ENCODE measurements around the gene TGM3. TPM values are rescaled to one million over a fixed set of nuclear protein-coding genes. Genes with fewer than 3 reads are reported as not detected.
"Not testable (repeated sequence)": the region's sequence is repeated elsewhere in the genome, so short reads cannot be mapped to it uniquely, and the experiment has no call there.

TGM3 gene
- total and polyA plus RNA-seq, 9 donors, result 0.13 to 0.91 (median 0.38) TPM

DNA sequence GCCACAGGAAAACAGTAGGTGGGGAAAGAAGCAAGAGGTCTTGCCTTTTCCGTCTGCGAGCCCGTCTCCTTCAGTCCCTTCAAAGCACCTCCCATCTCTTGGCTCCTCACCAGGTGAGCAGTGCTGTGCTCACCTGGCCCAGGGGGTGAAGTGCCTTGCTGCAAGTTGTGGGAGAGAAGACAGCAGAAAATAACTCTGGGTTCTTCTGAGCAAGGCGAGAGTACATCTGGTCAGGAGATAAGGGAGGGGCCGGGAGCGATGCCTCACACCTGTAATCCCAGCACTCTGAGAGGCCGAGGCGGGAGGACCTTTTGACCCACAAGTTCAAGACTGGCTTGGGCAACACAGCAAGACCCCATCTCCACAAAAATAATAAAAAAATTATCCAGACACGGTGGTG, 35.6 kb upstream of the TGM3 start:
- Histone ChIP-seq H3K27me3 (ENCODE audit: control insufficient read depth, insufficient read depth, low read length) (no peaks in the 10 kb centered on the region), H3K27ac (ENCODE audit: low read length) (no peak overlapping the region), H3K36me3 (ENCODE audit: control insufficient read depth, insufficient read depth, low read length) (no peaks in the 10 kb centered on the region), H3K4me1 (ENCODE audit: control insufficient read depth, insufficient read depth, low read length) (no peaks in the 10 kb centered on the region), H3K4me3 (ENCODE audit: low read length) (no peak overlapping the region), H3K9me3 (replicated peaks; ENCODE audit: control insufficient read depth, low read depth, low read length) (no peaks in the 10 kb centered on the region)
- 92% methylated on average over 3 of the region's 9 CpGs for WGBS (ENCODE audit: insufficient coverage)
- DNase-seq, result no peak

DNA sequence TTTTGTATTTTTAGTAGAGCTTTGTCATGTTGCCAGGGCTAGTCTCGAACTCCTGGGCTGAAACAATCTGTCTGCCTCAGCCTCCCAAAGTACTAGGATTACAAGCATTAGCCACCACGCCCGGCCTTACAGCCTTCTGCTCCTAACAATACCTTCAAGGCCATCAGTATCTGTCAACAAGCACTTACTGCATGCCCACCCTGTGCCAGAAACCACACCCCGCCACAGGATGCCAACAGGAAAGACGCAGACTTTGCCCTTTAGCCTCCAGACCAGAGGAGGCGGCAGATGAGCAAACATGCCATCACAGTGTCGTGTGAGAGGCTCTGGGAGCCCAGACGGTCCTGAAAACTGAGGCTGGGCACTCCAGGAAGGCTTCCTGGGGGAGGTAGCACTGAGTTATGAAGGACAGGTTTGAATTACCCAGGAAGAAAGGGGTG, 34.7 kb upstream of the TGM3 start:
- no peak for DNase-seq

DNA sequence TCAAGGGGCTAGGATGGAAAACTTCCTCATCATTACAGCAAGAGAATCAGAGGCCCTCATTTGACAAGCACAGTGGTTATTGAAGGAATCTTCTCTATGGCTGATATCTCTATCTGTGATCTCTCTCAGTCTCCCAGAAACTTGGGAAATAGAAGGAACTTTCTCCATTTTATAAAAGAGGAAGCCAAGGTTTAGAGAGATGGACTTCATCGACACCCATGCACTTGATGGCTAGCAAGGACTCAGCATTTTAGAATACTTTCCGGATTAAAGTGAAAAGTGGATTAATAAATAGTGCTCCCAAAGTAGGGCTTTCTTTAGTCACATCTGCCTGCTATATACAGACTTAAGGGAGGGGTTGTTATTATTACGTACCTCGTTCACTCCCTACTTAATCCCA, 34.2 kb upstream of the TGM3 start:
- Histone ChIP-seq H3K4me3 (ENCODE audit: low read length) (no peak overlapping the region), H3K9me3 (replicated peaks; ENCODE audit: control insufficient read depth, low read depth, low read length) (no peaks in the 10 kb centered on the region), H3K4me1 (ENCODE audit: control insufficient read depth, insufficient read depth, low read length) (no peaks in the 10 kb centered on the region), H3K36me3 (ENCODE audit: control insufficient read depth, insufficient read depth, low read length) (no peaks in the 10 kb centered on the region), H3K27me3 (ENCODE audit: control insufficient read depth, insufficient read depth, low read length) (no peaks in the 10 kb centered on the region), H3K27ac (ENCODE audit: low read length) (no peak overlapping the region)
- no peak for DNase-seq
- no CpG with 5 or more reads among the region's 4 CpGs for WGBS (ENCODE audit: insufficient coverage)

More for the DNA sequence above, 34.7 kb upstream of the TGM3 start:
- H3K4me1 ChIP-seq (ENCODE audit: control insufficient read depth, insufficient read depth, low read length), result no peaks in the 10 kb centered on the region
- 61% methylated on average over 6 of the region's 8 CpGs for WGBS (ENCODE audit: insufficient coverage)
- H3K9me3 ChIP-seq (replicated peaks; ENCODE audit: control insufficient read depth, low read depth, low read length), result no peaks in the 10 kb centered on the region
- H3K27me3 ChIP-seq (ENCODE audit: control insufficient read depth, insufficient read depth, low read length), result no peaks in the 10 kb centered on the region
- no peak overlapping the region for H3K4me3 ChIP-seq (ENCODE audit: low read length)
- H3K27ac ChIP-seq (ENCODE audit: low read length), result no peak overlapping the region
- no peaks in the 10 kb centered on the region for H3K36me3 ChIP-seq (ENCODE audit: control insufficient read depth, insufficient read depth, low read length)

DNA sequence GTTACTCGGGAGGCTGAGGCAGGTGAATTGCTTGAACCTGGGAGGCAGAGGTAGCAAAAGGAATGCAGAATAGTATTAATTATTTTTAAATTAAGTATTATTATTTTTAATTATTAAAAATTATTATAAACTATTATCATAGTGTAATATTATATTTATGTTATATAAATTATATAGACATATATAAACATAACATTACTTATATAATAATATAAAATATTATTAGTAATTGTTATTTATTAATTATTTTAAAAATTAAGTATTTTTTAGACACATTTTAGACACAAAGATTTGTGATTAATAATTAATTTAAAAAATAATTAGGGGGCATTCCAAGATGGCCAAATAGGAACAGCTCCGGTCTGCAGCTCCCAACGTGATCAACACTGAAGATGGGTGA, 31.7 kb upstream of the TGM3 start:
- WGBS (ENCODE audit: insufficient coverage), result 100% methylated on average over 2 of the region's 3 CpGs

DNA sequence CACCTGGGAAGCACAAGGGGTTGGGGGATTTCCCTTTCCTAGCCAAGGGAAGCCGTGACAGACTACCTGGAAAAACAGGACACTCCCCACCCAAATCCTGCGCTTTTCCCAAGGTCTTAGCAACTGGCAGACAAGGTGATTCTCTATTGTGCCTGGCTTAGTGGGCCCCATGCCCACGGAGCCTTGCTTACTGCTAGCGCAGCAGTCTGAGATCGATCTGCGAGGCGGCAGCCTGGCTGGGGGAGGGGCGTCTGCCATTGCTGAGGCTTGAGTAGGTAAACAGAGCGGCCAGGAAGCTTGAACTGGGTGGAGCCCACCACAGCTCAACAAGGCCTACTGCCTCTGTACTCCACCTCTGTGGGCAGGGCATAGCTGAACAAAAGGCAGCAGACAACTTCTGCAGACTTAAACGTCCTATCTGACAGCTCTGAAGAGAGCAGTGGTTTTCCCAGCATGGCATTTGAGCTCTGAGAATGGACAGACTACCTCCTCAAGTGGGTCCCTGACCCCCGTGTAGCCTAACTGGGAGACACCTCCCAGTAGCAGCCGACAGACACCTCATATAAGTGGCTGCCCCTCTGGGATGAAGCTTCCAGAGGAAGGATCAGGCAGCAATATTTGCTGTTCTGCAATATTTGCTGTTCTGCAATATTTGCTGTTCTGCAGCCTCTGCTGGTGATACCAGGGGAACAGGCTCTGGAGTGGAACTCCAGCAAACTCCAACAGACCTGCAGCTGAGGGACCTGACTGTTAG, 31.0 kb upstream of the TGM3 start:
- not testable (repeated sequence) for H3K27ac ChIP-seq (ENCODE audit: low read length); H3K4me3 ChIP-seq (ENCODE audit: low read length); H3K27me3 ChIP-seq (ENCODE audit: control insufficient read depth, insufficient read depth, low read length); H3K9me3 ChIP-seq (replicated peaks; ENCODE audit: control insufficient read depth, low read depth, low read length); DNase-seq; H3K36me3 ChIP-seq (ENCODE audit: control insufficient read depth, insufficient read depth, low read length); H3K4me1 ChIP-seq (ENCODE audit: control insufficient read depth, insufficient read depth, low read length)
- 52% methylated on average over 9 of the region's 12 CpGs for WGBS (ENCODE audit: insufficient coverage)

More for the DNA sequence above, 31.7 kb upstream of the TGM3 start:
- no peaks in the 10 kb centered on the region for H3K36me3 ChIP-seq (ENCODE audit: control insufficient read depth, insufficient read depth, low read length)
- H3K27me3 ChIP-seq (ENCODE audit: control insufficient read depth, insufficient read depth, low read length), result no peaks in the 10 kb centered on the region
- no peak overlapping the region for H3K27ac ChIP-seq (ENCODE audit: low read length)
- no peak overlapping the region for H3K4me3 ChIP-seq (ENCODE audit: low read length)
- DNase-seq, result no peak
- H3K4me1 ChIP-seq (ENCODE audit: control insufficient read depth, insufficient read depth, low read length), result no peaks in the 10 kb centered on the region
- H3K9me3 ChIP-seq (replicated peaks; ENCODE audit: control insufficient read depth, low read depth, low read length), result no peaks in the 10 kb centered on the region

DNA sequence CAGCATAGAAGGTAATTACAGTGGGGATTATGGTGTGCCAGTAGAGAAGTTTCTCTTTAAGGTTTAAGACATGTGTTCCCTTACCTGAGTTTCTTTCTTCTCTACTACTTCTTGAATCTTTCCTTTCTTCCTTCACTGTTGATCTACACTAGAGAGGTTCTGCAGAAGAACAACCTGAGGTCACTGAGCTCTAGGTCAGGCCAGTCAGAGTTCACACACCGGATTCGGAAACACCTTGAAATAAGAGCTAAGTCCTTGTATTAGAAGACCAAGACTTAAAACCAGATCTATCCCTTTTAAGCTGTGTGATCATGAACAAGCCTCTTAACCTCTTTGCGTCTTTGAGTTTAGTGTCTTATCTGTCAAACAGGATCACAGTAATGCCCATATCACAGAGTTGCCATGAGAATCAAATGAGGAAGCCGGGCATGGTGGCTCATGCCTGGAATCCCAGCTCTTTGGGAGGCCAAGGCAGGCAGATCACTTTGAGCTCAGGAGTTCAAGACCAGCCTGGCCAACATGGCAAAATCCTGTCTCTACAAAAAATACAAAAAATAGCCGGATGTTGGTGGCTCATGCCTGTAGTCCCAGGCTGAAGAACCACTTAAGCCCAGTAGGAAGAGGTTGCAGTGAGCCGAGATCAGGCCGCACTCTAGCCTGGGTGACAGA, 22.0 kb upstream of the TGM3 start:
- Histone ChIP-seq H3K9me3 (replicated peaks; ENCODE audit: control insufficient read depth, low read depth, low read length) (no peaks in the 10 kb centered on the region), H3K4me3 (ENCODE audit: low read length) (no peak overlapping the region), H3K27ac (ENCODE audit: low read length) (no peak overlapping the region), H3K27me3 (ENCODE audit: control insufficient read depth, insufficient read depth, low read length) (no peaks in the 10 kb centered on the region), H3K36me3 (ENCODE audit: control insufficient read depth, insufficient read depth, low read length) (no peaks in the 10 kb centered on the region), H3K4me1 (ENCODE audit: control insufficient read depth, insufficient read depth, low read length) (no peaks in the 10 kb centered on the region)
- WGBS (ENCODE audit: insufficient coverage), result 82% methylated on average over 6 of the region's 7 CpGs
- no peak for DNase-seq

DNA sequence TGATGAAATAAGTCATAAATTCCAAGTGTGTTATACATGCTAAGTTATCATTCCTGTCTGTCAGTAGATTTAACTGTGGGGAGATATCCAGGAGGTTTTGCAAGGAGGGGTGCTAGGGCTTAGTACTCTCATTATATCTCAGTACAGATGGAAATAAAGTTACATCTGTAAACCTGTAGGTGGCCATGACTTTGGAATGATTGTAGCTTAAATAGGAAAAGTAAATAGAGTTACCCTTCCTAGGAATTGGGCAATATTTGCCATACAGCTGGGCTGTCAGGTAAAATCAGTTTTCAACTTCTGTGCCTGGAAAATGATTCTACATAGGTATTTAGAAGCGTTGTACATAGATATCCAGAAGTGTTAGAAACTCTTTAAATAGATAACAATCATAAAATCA, 19.8 kb upstream of the TGM3 start:
- Histone ChIP-seq H3K4me1 (ENCODE audit: control insufficient read depth, insufficient read depth, low read length) (peaks cover 10% of the 10 kb centered on the region), H3K9me3 (replicated peaks; ENCODE audit: control insufficient read depth, low read depth, low read length) (peaks cover 2% of the 10 kb centered on the region), H3K27me3 (ENCODE audit: control insufficient read depth, insufficient read depth, low read length) (no peaks in the 10 kb centered on the region), H3K27ac (ENCODE audit: low read length) (no peak overlapping the region), H3K4me3 (ENCODE audit: low read length) (no peak overlapping the region), H3K36me3 (ENCODE audit: control insufficient read depth, insufficient read depth, low read length) (no peaks in the 10 kb centered on the region)
- DNase-seq, result no peak
- no CpG with 5 or more reads among the region's 1 CpG for WGBS (ENCODE audit: insufficient coverage)

DNA sequence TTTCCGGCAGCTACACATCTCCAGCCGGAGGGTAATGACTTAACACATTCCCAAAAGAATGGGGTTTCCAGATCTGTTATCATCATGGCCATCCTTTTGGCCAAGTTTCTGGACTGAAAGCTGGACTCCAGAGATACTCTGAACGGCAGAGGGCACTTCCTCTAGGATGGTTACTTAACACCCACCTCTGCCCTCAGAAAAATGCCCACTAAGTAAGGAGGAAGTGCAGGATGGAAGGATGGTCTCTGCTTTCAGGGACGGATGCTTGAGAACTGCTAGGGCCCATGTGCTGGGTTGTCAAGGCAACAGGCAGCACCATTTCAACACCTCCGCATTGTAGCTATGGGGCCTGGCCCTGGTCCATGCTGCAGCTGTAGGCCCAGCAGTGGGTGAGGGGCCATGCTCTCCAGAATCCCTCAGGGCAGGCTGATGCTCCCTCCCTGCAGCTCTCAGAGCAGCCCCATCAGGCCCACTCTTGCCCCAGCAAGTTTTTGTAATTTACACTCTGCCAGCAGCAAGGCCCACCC, 16.5 kb upstream of the TGM3 start:
- no peak overlapping the region for H3K27ac ChIP-seq (ENCODE audit: low read length)
- no peaks in the 10 kb centered on the region for H3K36me3 ChIP-seq (ENCODE audit: control insufficient read depth, insufficient read depth, low read length)
- H3K9me3 ChIP-seq (replicated peaks; ENCODE audit: control insufficient read depth, low read depth, low read length), result peaks cover 2% of the 10 kb centered on the region
- peak; percentile 56 for DNase-seq
- H3K4me1 ChIP-seq (ENCODE audit: control insufficient read depth, insufficient read depth, low read length), result peaks cover 10% of the 10 kb centered on the region
- WGBS (ENCODE audit: insufficient coverage), result 36% methylated on average over 4 of the region's 5 CpGs
- no peak overlapping the region for H3K4me3 ChIP-seq (ENCODE audit: low read length)
- H3K27me3 ChIP-seq (ENCODE audit: control insufficient read depth, insufficient read depth, low read length), result no peaks in the 10 kb centered on the region

DNA sequence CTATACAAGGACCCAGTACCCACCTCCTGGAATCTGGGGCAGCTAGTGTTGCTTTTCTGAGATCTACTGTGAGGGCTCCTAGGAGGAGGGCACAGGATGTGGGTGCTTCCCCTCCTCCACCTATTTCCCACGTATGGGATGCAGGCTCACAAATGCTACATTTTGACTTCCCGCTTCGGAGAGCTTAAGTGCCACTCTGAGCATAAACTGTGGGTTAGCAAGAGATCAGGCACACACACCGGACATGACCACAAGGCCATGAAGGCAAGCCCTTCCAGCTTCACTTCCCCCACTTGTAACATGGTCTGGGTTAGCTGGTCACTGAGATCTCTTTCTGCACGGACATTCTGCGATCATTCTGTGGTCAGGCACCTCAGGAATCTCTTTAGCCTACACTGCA, 15.7 kb upstream of the TGM3 start:
- no peaks in the 10 kb centered on the region for H3K36me3 ChIP-seq (ENCODE audit: control insufficient read depth, insufficient read depth, low read length)
- DNase-seq, result no peak
- WGBS (ENCODE audit: insufficient coverage), result 80% methylated on average over 2 of the region's 6 CpGs
- no peak overlapping the region for H3K27ac ChIP-seq (ENCODE audit: low read length)
- H3K27me3 ChIP-seq (ENCODE audit: control insufficient read depth, insufficient read depth, low read length), result no peaks in the 10 kb centered on the region
- H3K9me3 ChIP-seq (replicated peaks; ENCODE audit: control insufficient read depth, low read depth, low read length), result peaks cover 2% of the 10 kb centered on the region
- no peak overlapping the region for H3K4me3 ChIP-seq (ENCODE audit: low read length)
- peaks cover 10% of the 10 kb centered on the region for H3K4me1 ChIP-seq (ENCODE audit: control insufficient read depth, insufficient read depth, low read length)

DNA sequence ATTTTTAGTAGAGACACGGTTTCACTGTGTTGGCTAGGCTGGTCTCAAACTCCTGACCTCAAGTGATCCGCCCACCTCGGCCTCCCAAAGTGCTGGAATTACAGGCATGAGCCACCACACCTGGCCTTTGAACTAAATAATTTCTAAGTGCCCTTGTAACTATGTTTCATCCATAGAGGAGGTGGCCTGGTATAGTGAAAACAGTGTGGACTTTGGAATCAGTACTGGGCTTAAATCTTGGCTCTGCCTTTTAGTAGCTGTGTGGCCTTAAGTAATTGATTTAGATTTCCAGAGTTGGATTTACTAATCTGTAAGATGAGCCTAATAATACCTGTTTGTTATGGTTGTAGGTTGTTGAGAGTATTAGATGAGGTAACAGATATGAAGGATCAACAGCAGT, 14.2 kb upstream of the TGM3 start:
- Histone ChIP-seq H3K9me3 (replicated peaks; ENCODE audit: control insufficient read depth, low read depth, low read length) (peaks cover 2% of the 10 kb centered on the region), H3K4me3 (ENCODE audit: low read length) (no peak overlapping the region), H3K4me1 (ENCODE audit: control insufficient read depth, insufficient read depth, low read length) (peaks cover 10% of the 10 kb centered on the region), H3K27me3 (ENCODE audit: control insufficient read depth, insufficient read depth, low read length) (no peaks in the 10 kb centered on the region), H3K27ac (ENCODE audit: low read length) (no peak overlapping the region), H3K36me3 (ENCODE audit: control insufficient read depth, insufficient read depth, low read length) (no peaks in the 10 kb centered on the region)
- DNase-seq, result no peak
- WGBS (ENCODE audit: insufficient coverage), result 75% methylated on average over 1 of the region's 3 CpGs

Data from muscle of leg (tissue), 11 donors.